Measurements from ENCODE around the gene WDR43. TPM values are rescaled to one million over a fixed set of nuclear protein-coding genes. Genes with fewer than 3 reads are reported as not detected.
A peak's percentile ranks its signal among the peaks of the same experiment; 100 is the strongest.

Gene WDR43
- total and polyA plus RNA-seq, 9 donors, result 21.4 to 37.3 (median 31.2) TPM

GRCh38 chr2:28956415-28956826, 62.0 kb downstream of the WDR43 start:
- Histone ChIP-seq H3K27ac (ENCODE audit: low read length) (no peak overlapping the region), H3K4me3 (ENCODE audit: low read length) (no peak overlapping the region), H3K4me1 (ENCODE audit: control insufficient read depth, insufficient read depth, low read length) (peaks cover 3% of the 10 kb centered on the region), H3K36me3 (ENCODE audit: control insufficient read depth, insufficient read depth, low read length) (no peaks in the 10 kb centered on the region), H3K27me3 (ENCODE audit: control insufficient read depth, insufficient read depth, low read length) (no peaks in the 10 kb centered on the region), H3K9me3 (replicated peaks; ENCODE audit: control insufficient read depth, low read depth, low read length) (no peaks in the 10 kb centered on the region)
- WGBS (ENCODE audit: insufficient coverage), result 6% methylated on average over 6 of the region's 11 CpGs
- DNase-seq, result no peak

DNA sequence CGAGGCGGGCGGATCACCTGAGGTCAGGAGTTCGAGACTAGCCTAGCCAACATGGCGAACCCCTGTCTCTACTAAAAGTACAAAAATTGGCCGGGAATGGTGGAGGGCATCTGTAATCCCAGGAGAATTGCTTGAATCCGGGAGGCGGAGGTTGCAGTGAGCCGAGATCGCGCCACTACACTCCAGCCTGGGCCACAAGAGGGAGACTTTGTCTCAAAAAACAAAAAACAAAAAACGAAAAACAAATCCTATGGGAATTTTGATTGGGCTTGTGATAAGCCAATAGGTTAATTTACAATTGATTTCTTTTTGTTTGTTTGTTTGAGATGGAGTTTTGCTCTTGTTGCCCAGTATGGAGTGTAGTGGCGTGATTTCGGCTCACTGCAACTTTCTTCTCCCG, 62.4 kb downstream of the WDR43 start:
- H3K4me1 ChIP-seq (ENCODE audit: control insufficient read depth, insufficient read depth, low read length), result peaks cover 3% of the 10 kb centered on the region
- 68% methylated on average over 3 of the region's 15 CpGs for whole genome bisulfite sequencing (ENCODE audit: insufficient coverage)
- H3K27ac ChIP-seq (ENCODE audit: low read length), result no peak overlapping the region
- DNase-seq, result no peak
- no peaks in the 10 kb centered on the region for H3K27me3 ChIP-seq (ENCODE audit: control insufficient read depth, insufficient read depth, low read length)
- H3K9me3 ChIP-seq (replicated peaks; ENCODE audit: control insufficient read depth, low read depth, low read length), result no peaks in the 10 kb centered on the region
- H3K4me3 ChIP-seq (ENCODE audit: low read length), result no peak overlapping the region
- H3K36me3 ChIP-seq (ENCODE audit: control insufficient read depth, insufficient read depth, low read length), result no peaks in the 10 kb centered on the region

DNA sequence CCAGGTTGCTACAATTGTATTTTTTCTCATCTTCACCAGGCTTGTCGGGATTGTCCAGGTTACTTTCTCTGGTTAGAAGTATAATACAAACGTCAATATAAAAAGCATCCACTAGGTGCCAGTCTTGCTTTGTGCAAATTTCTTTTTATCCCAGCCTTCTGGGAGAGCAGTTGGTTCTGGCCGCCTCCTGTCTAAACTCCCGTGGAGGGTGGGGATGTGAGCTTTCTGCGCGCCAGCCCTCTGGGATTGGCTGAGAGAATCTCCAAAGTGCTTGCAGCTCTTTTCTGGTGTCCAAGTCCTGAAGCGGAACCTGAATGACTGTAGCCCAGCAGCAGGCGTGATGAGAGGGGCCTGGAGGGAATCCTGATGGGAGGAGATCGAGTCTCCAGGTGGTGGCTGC, 64.2 kb downstream of the WDR43 start:
- H3K27ac ChIP-seq (ENCODE audit: low read length), result no peak overlapping the region
- no peaks in the 10 kb centered on the region for H3K27me3 ChIP-seq (ENCODE audit: control insufficient read depth, insufficient read depth, low read length)
- H3K4me3 ChIP-seq (ENCODE audit: low read length), result no peak overlapping the region
- peak; percentile 83 for DNase-seq
- no peaks in the 10 kb centered on the region for H3K36me3 ChIP-seq (ENCODE audit: control insufficient read depth, insufficient read depth, low read length)
- peaks cover 3% of the 10 kb centered on the region for H3K4me1 ChIP-seq (ENCODE audit: control insufficient read depth, insufficient read depth, low read length)
- 0% methylated on average over 2 of the region's 9 CpGs for WGBS (ENCODE audit: insufficient coverage)
- H3K9me3 ChIP-seq (replicated peaks; ENCODE audit: control insufficient read depth, low read depth, low read length), result no peaks in the 10 kb centered on the region

GRCh38 chr2:28960401-28960800, 65.9 kb downstream of the WDR43 start:
- H3K27me3 ChIP-seq (ENCODE audit: control insufficient read depth, insufficient read depth, low read length), result no peaks in the 10 kb centered on the region
- H3K36me3 ChIP-seq (ENCODE audit: control insufficient read depth, insufficient read depth, low read length), result no peaks in the 10 kb centered on the region
- no peak overlapping the region for H3K27ac ChIP-seq (ENCODE audit: low read length)
- no peak overlapping the region for H3K4me3 ChIP-seq (ENCODE audit: low read length)
- H3K9me3 ChIP-seq (replicated peaks; ENCODE audit: control insufficient read depth, low read depth, low read length), result no peaks in the 10 kb centered on the region
- H3K4me1 ChIP-seq (ENCODE audit: control insufficient read depth, insufficient read depth, low read length), result peaks cover 3% of the 10 kb centered on the region
- 15% methylated on average over 2 of the region's 5 CpGs for WGBS (ENCODE audit: insufficient coverage)
- DNase-seq, result no peak

- Histone ChIP-seq H3K27me3 (ENCODE audit: control insufficient read depth, insufficient read depth, low read length) (no peaks in the 10 kb centered on the region), H3K4me1 (ENCODE audit: control insufficient read depth, insufficient read depth, low read length) (peaks cover 3% of the 10 kb centered on the region), H3K9me3 (replicated peaks; ENCODE audit: control insufficient read depth, low read depth, low read length) (no peaks in the 10 kb centered on the region), H3K4me3 (ENCODE audit: low read length) (no peak overlapping the region), H3K27ac (ENCODE audit: low read length) (no peak overlapping the region), H3K36me3 (ENCODE audit: control insufficient read depth, insufficient read depth, low read length) (no peaks in the 10 kb centered on the region)
- no CpG with 5 or more reads among the region's 1 CpG for WGBS (ENCODE audit: insufficient coverage)
- DNase-seq, result no peak
Observed at GRCh38 chr2:28962505-28962904, 68.0 kb downstream of the WDR43 start.

DNA sequence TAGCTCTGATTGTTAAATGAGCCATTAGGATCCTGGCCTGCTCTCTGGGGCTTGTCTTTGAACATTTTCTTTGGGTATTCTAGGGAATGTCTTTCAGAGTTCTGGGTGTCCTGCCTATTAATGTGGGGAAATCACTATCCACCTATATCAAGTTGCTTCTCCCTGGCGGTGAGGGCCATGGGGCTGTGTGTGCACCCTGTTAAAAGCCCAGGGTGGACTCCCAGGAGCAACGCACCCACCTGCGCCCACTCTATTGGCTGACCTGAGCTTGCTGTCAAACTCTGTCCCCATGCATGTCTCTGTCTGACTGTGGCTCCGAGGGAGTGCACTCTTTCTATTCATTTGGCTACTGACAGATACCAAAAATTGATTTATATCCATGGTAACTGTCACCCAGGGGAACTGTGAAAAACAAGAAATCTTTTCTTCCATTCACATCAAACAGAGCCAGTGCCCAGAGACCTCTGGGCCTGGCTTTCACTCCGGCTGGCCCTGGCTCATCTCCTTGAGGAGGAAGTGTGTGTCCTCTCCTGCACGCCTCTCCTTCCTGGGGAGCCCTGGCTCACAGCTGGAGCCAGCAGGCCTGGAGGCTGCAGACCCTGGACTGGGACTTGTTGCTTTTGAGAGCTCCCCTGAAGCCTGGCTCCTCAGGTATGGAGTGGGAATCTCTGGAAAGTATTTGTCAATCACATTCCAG, 76.1 kb downstream of the WDR43 start:
- no peak overlapping the region for H3K4me3 ChIP-seq (ENCODE audit: low read length)
- H3K27ac ChIP-seq (ENCODE audit: low read length), result no peak overlapping the region
- H3K9me3 ChIP-seq (replicated peaks; ENCODE audit: control insufficient read depth, low read depth, low read length), result no peaks in the 10 kb centered on the region
- 56% methylated on average over 5 of the region's 6 CpGs for WGBS (ENCODE audit: insufficient coverage)
- no peaks in the 10 kb centered on the region for H3K4me1 ChIP-seq (ENCODE audit: control insufficient read depth, insufficient read depth, low read length)
- no peaks in the 10 kb centered on the region for H3K27me3 ChIP-seq (ENCODE audit: control insufficient read depth, insufficient read depth, low read length)
- no peak for DNase-seq
- no peaks in the 10 kb centered on the region for H3K36me3 ChIP-seq (ENCODE audit: control insufficient read depth, insufficient read depth, low read length)

DNA sequence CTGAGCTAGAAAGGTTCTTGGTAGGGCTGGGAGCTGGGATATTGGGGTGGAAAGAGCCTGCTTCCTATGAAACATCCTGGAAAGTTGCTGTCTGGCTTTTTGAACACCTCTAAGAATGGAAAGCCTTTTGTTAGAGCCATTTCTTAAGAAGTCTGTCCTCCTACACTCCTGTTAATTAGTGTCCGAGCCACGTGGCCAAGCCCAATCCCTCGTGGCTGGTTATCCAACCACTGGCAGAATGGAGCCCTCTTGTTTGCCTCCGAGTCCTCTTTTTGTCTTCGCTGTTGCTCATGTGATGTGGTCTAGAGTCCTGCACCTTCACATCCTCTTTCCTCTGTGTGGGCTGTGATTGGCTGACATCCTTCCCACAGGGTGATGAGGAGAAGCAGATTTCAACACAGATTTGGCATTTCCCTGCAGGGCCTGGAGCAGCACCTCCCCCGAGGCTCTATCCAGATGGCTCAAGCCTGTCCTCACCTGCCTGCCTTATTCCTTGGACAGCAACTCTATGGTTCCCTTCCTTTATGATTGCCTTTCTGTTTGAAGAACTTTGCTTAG, 78.4 kb downstream of the WDR43 start:
- Histone ChIP-seq H3K9me3 (replicated peaks; ENCODE audit: control insufficient read depth, low read depth, low read length) (no peaks in the 10 kb centered on the region), H3K36me3 (ENCODE audit: control insufficient read depth, insufficient read depth, low read length) (no peaks in the 10 kb centered on the region), H3K4me1 (ENCODE audit: control insufficient read depth, insufficient read depth, low read length) (peaks cover 9% of the 10 kb centered on the region), H3K27me3 (ENCODE audit: control insufficient read depth, insufficient read depth, low read length) (no peaks in the 10 kb centered on the region), H3K4me3 (ENCODE audit: low read length) (no peak overlapping the region), H3K27ac (ENCODE audit: low read length) (no peak overlapping the region)
- no peak for DNase-seq
- 73% methylated on average over 6 of the region's 6 CpGs for WGBS (ENCODE audit: insufficient coverage)

- no peaks in the 10 kb centered on the region for H3K27me3 ChIP-seq (ENCODE audit: control insufficient read depth, insufficient read depth, low read length)
- H3K27ac ChIP-seq (ENCODE audit: low read length), result no peak overlapping the region
- DNase-seq, result no peak
- H3K36me3 ChIP-seq (ENCODE audit: control insufficient read depth, insufficient read depth, low read length), result no peaks in the 10 kb centered on the region
- H3K9me3 ChIP-seq (replicated peaks; ENCODE audit: control insufficient read depth, low read depth, low read length), result no peaks in the 10 kb centered on the region
- no CpG with 5 or more reads among the region's 4 CpGs for WGBS (ENCODE audit: insufficient coverage)
- H3K4me1 ChIP-seq (ENCODE audit: control insufficient read depth, insufficient read depth, low read length), result peaks cover 9% of the 10 kb centered on the region
- H3K4me3 ChIP-seq (ENCODE audit: low read length), result no peak overlapping the region
Observed at GRCh38 chr2:28974252-28974651, 79.8 kb downstream of the WDR43 start.

- DNase-seq, result no peak
- no peaks in the 10 kb centered on the region for H3K9me3 ChIP-seq (replicated peaks; ENCODE audit: control insufficient read depth, low read depth, low read length)
- H3K4me3 ChIP-seq (ENCODE audit: low read length), result no peak overlapping the region
- no CpG with 5 or more reads among the region's 1 CpG for WGBS (ENCODE audit: insufficient coverage)
- peaks cover 20% of the 10 kb centered on the region for H3K4me1 ChIP-seq (ENCODE audit: control insufficient read depth, insufficient read depth, low read length)
- no peak overlapping the region for H3K27ac ChIP-seq (ENCODE audit: low read length)
- H3K27me3 ChIP-seq (ENCODE audit: control insufficient read depth, insufficient read depth, low read length), result no peaks in the 10 kb centered on the region
- H3K36me3 ChIP-seq (ENCODE audit: control insufficient read depth, insufficient read depth, low read length), result no peaks in the 10 kb centered on the region
Observed at GRCh38 chr2:28975671-28976070, 81.2 kb downstream of the WDR43 start.

DNA sequence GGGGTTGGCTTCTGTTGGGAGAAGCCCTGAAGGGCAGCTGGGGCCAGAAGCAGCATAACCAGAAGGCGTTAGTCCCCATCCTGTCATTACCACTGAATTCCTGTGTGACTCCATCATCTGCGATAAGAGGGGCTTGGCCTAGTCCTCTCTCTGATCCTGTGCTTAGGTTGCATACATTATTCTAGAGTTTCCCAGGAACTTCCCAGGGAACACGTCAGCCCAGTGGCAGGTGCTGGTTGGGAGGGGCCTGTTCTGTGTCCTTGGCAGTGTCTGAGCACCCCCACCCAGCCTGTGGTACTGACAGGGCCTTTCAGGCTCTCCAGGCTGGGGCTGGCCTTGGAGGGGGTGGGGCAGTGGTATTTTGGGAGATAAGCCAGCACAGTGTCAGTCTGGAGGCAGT, 82.1 kb downstream of the WDR43 start:
- DNase-seq, result peak; percentile 41
- peaks cover 29% of the 10 kb centered on the region for H3K4me1 ChIP-seq (ENCODE audit: control insufficient read depth, insufficient read depth, low read length)
- peak overlapping the region; percentile 59 for H3K27ac ChIP-seq (ENCODE audit: low read length)
- WGBS (ENCODE audit: insufficient coverage), result no CpG with 5 or more reads among the region's 3 CpGs
- no peaks in the 10 kb centered on the region for H3K36me3 ChIP-seq (ENCODE audit: control insufficient read depth, insufficient read depth, low read length)
- no peaks in the 10 kb centered on the region for H3K27me3 ChIP-seq (ENCODE audit: control insufficient read depth, insufficient read depth, low read length)
- no peak overlapping the region for H3K4me3 ChIP-seq (ENCODE audit: low read length)
- no peaks in the 10 kb centered on the region for H3K9me3 ChIP-seq (replicated peaks; ENCODE audit: control insufficient read depth, low read depth, low read length)

Measured in muscle of leg (tissue), 11 donors.